ENCODE data around the gene RNF223.
A peak's percentile ranks its signal among the peaks of the same experiment; 100 is the strongest.
"Not testable (repeated sequence)": the region's sequence is repeated elsewhere in the genome, so short reads cannot be mapped to it uniquely, and the experiment has no call there.

Gene RNF223

DNA sequence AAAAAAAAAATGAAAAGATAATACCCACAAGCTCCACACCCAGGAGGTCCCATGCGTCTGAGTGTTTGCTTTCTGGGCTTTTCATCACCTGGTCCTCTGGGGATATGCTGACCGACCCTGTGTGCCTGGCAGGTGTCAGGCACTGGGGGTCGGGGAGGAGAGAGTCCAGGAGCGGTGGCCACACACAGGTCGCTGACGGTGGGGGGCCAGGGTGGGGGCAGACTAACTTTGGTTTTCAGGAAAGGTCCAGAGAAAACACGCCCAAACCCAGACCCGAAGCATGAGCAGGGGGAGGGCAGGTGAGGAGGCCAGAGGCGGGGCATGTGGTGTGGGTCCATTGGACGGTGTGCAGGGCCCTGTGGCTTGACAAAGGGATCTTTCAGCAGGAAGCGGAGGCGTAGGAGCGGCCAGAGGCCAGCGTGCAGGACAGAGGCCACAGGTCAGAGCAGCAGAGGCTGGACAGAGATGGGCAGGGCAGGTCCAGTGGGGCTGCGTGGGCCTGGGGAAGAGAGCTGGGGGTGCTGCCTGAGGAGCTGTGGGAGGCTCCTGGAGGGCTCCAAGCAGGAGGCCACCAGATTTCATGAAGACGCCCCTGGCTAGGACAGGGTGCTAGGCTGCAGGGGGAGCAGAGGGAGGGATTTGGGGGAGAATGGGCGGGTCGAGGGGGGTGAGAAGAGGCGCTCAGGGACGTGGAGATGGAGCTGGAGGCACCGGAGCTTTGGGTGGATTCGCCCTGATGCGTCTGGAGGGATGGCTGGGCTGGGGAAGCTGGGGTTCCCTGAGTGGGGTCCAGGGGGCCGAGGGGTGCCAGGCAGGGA lies 15.8 kb downstream of the RNF223 start:
- DNase-seq: peak; percentile 24

DNA sequence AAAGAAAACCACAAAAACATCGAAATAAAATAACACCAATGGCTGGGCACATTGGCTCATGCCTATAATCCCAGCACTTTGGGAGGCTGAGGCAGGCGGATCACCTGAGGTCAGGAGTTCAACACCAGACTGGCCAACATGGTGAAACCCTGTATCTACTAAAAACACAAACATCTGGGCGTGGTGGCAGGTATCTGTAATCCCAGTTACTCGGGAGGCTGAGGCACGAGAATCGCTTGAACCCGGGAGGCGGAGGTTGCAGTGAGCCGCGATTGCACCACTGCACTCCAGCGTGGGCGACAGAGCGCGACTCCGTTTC lies 16.4 kb downstream of the RNF223 start:
- not testable (repeated sequence) for DNase-seq

DNA sequence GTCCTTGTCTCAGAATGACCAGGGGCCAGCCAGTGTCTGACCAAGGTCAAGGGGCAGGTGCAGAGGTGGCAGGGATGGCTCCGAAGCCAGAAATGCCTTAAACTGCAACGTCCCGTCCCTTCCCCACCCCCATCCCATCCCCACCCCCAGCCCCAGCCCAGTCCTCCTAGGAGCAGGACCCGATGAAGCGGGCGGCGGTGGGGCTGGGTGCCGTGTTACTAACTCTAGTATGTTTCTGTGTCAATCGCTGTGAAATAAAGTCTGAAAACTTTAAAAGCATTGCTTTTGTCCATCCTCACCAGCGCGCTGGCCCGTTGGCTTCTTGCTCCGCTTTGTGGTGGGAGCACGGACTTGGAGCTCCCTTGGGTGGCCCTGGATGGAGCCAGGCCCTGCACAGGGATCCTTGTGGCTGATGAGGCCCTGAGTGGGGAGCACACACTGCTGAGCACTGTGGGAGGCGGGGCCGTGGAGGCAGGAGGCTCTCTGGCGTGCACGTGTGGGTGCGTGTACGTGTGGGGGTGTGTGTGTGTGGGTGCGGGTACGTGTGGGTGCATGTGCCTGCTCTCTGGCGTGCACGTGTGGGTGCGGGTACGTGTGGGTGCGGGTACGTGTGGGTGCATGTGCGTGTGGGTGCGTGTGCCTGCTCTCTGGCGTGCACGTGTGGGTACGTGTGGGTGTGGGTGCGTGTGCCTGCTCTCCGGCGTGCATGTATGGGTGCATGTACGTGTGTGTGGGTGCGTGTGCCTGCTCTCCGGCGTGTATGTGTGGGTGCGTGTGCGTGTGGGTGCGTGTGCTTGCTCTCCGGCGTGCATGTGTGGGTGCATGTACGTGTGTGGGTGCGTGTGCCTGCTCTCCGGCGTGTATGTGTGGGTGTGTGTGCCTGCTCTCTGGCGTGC lies 18.0 kb downstream of the RNF223 start:
- no peak for DNase-seq

DNA sequence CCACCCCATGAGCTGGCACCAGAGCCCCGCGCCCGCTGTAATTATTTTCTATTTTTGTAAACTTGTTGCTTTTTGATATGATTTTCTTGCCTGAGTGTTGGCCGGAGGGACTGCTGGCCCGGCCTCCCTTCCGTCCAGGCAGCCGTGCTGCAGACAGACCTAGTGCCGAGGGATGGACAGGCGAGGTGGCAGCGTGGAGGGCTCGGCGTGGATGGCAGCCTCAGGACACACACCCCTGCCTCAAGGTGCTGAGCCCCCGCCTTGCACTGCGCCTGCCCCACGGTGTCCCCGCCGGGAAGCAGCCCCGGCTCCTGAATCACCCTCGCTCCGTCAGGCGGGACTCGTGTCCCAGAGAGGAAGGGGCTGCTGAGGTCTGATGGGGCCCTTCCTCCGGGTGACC lies 19.1 kb downstream of the RNF223 start:
- no peak for DNase-seq

DNA sequence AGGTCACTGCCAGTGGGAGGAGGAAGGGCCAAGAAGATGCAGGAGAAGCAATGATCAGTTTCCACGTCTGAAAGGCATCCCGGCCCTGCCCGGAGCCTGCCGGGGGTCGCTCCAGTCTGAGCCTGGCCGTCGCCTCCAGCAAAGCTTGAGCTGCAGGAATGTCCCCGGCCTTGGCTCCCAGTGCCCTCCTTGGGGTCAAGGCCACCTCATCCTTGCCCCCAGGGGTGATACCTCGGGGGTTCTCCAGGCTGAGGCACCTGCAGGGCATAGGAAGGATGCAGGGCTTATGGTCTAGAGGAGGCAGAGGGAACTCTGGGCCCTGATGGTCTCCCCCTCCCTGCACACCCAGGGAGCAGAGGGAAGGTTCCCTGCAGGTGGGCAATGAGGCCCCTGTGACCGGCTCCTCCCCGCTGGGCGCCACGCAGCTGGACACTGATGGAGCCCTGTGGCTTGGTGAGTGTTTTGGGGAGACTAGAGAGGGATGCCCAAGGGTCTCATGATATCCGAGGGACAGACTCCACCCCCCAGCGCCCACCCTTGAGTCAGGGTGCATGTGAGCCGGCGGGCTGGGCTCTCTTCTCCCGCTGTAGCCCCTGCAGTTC lies 19.9 kb downstream of the RNF223 start:
- no peak for DNase-seq

DNA sequence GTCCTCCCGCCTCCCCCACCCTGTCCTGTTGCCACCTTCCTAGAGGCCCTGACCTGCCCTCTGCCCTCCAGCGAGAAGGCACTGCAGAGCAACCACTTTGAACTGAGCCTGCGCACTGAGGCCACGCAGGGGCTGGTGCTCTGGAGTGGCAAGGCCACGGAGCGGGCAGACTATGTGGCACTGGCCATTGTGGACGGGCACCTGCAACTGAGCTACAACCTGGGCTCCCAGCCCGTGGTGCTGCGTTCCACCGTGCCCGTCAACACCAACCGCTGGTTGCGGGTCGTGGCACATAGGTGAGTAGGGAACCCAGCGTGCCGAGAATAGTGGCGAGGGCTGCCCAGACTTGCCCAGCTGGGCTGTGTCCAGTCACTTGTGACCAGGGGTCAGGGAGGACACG lies 20.4 kb downstream of the RNF223 start:
- no peak for DNase-seq

DNA sequence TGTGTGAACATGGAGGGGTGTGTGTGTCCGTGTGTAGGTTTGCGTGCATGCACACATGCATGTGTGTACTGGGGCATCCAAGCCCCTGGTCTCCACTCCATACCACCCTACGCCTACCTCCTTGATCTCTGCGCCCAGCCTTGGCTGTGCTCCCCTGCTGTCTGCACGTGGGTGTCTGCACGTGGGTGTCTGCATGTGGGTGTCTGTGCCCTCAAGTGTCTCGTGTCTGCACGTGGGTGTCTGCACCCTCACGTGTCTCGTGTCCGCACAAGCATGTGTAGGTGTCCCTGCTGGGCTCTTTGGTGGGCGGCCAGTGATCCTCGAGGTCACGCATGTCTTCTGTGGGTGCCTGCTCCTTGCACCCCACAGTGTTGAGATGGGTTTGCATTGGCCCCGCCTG lies 21.1 kb downstream of the RNF223 start:
- DNase-seq: no peak

DNA sequence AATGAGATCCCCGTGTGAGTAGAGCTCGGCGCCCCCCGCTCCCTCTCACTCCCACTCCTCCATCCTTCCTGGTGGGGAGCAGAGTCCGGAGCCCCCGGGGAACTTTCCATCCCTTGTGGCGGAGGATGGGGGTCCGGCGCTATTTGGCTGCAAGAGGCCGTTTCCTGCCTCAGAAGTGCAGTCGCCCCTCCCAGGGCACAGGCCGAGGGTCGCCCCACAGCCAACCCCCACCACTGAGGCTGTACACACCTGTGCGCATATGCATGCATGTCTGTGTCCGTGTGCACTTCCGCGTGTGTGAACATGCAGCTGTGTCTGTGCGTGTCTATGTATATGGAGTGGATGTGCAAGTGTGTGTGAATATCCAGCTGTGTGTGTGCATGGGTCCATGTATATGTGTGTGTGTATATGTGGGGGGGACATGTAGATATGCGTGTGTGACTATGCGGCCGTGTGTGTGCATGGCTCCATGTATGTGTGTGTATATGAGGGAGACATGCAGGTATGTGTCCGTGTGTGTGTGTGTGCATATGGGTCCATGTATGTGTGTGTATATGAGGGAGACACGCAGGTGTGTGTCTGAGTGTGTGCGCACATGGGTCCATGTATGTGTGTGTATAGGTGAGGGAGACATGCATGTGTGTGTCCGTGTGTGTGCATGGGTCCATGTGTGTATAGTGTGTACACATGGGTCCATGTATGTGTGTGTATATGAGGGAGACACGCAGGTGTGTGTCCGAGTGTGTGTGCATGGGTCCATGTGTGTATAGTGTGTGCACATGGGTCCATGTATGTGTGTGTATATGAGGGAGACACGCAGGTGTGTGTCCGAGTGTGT lies 21.9 kb downstream of the RNF223 start:
- DNase-seq: no peak

DNA sequence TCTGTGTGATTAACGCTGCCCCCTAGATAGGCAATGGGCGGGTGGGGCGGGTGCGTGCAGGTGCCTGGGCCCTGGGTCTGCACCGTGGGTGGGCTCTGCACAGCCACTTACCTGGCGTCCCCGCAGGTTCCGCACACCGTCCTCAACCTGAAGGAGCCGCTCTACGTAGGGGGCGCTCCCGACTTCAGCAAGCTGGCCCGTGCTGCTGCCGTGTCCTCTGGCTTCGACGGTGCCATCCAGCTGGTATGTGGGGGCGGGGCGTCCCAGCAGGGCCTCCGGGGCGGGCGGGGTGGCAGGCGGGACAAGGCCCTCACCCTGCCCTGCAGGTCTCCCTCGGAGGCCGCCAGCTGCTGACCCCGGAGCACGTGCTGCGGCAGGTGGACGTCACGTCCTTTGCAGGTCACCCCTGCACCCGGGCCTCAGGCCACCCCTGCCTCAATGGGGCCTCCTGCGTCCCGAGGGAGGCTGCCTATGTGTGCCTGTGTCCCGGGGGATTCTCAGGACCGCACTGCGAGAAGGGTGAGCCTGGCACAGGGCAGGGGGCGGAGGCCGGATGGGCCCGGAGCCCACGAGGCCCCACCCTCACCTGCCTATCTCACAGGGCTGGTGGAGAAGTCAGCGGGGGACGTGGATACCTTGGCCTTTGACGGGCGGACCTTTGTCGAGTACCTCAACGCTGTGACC lies 22.8 kb downstream of the RNF223 start:
- DNase-seq: peak; percentile 51

DNA sequence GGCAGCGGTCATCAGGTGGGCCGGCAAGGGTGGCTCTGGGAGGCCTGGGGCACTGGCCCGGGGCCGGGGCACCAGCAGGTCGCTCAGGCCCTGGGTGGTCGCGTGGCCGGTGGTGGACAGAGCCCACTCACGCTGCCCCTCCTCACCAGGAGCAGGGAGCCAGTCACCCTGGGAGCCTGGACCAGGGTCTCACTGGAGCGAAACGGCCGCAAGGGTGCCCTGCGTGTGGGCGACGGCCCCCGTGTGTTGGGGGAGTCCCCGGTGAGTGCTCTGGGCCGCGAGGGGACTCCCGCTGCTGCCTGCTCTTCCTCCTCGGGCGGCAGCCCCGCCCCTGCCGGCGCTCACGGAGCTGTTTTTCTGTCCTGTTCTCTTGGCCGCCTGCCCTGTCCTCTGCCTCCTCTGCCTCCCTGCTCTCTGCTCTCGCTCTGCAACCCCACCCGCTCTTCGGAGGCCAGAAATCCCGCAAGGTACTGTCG lies 23.5 kb downstream of the RNF223 start:
- DNase-seq: peak; percentile 13

DNA sequence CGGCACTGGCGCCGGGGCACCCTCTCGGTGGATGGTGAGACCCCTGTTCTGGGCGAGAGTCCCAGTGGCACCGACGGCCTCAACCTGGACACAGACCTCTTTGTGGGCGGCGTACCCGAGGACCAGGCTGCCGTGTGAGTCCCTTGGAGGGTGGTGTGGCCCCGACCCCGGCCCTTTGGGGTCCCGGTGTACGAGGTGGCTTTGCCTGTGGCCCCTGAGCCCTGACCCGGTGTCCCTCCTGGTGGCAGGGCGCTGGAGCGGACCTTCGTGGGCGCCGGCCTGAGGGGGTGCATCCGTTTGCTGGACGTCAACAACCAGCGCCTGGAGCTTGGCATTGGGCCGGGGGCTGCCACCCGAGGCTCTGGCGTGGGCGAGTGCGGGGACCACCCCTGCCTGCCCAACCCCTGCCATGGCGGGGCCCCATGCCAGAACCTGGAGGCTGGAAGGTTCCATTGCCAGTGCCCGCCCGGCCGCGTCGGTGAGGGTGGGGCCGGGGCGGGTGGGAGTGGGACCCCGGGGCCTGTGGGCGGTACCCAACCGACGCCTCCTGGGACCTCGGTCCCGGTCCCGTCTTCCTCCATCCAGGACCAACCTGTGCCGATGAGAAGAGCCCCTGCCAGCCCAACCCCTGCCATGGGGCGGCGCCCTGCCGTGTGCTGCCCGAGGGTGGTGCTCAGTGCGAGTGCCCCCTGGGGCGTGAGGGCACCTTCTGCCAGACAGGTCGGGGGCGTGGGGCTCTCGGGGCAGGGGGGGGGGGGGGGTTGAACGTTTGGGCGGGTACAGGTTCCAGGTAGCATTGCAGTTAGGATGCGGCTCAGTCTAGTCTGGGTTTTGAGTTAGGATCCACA lies 24.6 kb downstream of the RNF223 start:
- DNase-seq: no peak

DNA sequence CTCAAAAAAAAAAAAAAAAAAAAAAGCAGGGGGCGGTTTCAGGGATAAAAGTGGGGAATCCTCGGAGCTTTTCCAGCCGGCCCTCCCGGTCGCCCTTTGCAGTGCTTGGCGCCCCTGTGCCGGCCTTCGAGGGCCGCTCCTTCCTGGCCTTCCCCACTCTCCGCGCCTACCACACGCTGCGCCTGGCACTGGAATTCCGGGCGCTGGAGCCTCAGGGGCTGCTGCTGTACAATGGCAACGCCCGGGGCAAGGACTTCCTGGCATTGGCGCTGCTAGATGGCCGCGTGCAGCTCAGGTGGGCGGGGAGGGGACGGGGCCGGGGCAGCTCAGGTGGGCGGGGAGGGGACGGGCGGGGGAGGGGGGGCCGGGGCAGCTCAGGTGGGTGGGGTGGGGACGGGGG lies 25.3 kb downstream of the RNF223 start:
- DNase-seq: peak; percentile 48

DNA sequence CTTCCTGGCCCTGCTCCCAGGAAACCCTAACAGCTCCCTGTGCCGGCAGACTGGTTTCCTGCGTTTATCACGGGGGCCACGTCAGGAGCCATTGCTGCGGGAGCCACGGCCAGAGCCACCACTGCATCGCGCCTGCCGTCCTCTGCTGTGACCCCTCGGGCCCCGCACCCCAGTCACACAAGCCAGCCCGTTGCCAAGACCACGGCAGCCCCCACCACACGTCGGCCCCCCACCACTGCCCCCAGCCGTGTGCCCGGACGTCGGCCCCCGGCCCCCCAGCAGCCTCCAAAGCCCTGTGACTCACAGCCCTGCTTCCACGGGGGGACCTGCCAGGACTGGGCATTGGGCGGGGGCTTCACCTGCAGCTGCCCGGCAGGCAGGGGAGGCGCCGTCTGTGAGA lies 26.1 kb downstream of the RNF223 start:
- DNase-seq: no peak

DNA sequence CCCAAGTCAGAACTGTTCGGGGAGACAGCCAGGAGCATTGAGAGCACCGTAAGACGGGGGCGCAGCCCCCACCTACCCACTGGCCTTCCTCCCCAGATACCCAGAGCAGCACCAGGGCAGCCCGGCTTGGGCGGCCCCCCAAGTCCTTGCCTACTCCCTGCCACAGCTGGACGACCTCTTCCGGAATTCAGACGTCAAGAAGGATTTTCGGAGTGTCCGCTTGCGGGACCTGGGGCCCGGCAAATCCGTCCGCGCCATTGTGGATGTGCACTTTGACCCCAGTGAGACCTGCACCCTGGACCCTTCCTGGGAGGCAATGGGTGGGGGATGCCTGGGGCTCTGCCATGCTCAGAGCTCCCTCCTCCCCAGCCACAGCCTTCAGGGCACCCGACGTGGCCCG lies 26.7 kb downstream of the RNF223 start:
- DNase-seq: no peak

DNA sequence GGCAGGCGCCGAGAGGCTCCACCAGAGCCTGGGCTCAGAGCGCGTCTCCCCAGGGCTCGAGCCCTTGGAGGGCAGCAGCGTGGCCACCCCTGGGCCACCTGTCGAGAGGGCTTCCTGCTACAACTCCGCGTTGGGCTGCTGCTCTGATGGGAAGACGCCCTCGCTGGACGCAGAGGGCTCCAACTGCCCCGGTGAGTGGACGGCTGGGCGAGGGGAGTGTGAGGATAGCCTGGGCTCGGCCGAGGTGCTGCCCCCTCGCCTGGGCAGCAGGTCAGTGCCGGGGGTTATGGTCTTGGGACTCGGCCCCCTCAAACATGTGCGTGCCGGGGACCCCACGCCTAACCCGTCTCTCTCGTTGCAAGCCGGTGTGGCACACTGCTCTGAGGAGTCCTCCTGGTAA lies 27.3 kb downstream of the RNF223 start:
- no peak for DNase-seq

DNA sequence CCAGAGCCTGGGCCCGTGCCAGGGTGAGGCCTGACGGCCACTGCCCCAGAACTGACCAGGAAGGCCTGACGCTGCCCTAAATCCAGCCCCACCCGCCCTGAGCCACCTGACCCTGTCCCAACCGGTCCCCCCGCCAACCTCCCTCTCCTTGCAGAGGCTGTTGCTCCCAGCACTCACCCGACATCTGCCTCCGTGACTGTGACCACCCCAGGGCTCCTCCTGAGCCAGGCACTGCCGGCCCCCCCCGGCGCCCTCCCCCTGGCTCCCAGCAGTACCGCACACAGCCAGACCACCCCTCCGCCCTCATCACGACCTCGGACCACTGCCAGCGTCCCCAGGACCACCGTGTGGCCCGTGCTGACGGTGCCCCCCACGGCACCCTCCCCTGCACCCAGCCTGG lies 27.9 kb downstream of the RNF223 start:
- no peak for DNase-seq

DNA sequence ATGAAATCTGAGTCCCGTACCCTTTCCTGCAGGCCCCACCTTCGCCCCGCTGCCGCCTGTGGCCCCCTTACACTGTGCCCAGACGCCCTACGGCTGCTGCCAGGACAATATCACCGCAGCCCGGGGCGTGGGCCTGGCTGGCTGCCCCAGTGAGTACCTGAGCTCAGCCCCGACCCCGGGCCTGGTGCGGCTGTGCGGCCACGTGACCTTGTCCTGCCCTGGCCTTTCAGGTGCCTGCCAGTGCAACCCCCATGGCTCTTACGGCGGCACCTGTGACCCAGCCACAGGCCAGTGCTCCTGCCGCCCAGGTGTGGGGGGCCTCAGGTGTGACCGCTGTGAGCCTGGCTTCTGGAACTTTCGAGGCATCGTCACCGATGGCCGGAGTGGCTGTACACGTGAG lies 29.0 kb downstream of the RNF223 start:
- no peak for DNase-seq

DNA sequence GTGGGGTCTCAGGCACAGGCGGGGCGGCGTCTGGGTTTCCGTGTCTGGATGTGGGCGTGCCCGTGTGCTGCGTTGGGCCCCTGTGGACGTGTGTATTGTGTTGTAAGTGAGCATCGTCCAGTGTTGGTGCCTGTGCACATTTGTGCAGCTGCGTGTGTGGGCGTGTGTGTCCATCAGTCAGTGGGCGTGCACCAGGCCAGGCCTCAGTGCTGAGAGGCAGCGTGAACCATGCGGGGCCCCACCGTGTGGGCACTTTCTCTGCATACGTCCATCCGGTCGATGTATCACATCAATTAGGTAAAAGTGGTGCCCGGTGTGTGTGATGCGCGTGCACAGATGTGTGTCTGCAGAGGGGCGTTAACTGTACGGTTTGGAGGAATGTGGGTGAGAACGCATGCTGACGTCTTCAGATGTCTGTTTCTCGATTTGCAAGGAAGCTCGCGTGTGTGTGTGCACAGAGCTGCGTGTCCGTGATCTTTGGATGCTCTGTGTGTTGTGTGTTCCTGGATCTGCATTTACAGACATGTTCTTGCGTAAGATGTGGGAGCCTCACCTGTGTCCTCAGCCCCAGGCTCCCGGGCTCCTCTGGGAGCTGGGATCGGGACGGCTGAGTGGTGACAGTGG lies 29.5 kb downstream of the RNF223 start:
- DNase-seq: no peak

DNA sequence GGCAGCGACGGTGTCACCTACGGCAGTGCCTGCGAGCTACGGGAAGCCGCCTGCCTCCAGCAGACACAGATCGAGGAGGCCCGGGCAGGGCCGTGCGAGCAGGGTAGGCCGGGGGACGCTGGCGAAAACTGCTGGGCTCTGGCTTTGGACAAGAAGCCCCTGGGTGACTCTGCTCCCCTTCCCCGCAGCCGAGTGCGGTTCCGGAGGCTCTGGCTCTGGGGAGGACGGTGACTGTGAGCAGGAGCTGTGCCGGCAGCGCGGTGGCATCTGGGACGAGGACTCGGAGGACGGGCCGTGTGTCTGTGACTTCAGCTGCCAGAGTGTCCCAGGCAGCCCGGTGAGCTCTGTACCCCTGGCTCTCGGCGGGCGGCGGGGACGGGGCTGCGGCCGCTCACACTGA lies 30.2 kb downstream of the RNF223 start:
- no peak for DNase-seq

DNA sequence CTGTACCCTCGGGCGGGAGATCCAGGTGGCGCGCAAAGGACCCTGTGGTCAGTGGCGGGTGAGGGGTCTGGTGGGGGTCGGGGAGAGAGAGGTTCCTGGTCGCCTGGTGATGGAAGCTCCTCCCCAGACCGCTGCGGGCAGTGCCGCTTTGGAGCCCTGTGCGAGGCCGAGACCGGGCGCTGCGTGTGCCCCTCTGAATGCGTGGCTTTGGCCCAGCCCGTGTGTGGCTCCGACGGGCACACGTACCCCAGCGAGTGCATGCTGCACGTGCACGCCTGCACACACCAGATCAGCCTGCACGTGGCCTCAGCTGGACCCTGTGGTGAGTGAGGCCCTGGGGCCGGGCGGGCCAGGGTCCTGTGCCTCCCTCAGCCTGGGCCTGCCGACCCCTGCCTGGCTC lies 30.7 kb downstream of the RNF223 start:
- no peak for DNase-seq

DNA sequence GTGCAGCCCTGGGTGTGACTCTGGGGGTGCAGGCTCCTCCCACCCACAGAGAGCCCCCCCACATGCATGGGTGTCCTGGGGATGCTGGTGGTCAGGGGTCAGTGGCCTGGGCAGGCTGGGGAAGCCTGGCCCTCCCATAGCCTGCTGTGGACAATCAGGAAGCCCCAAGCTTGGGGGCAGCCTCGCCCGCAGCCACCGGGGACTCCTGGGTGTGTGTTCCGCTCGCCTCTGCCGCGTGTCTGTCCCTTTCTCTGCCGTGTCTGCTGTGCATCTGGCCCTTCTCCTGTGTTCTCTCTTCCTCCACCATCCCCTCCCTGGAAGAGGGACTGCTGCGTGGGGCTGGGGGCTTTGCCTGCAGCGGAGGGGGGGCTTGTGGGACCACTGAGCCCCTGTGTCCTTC lies 31.3 kb downstream of the RNF223 start:
- DNase-seq: no peak
